GM21381 (cell line): ENCODE results near the gene TAAR6.
"Not testable (repeated sequence)": the region's sequence is repeated elsewhere in the genome, so short reads cannot be mapped to it uniquely, and the experiment has no call there.

Experiments used
- ATAC-seq: cut with Tn5 transposase; IDR thresholded peaks from one replicate; pipeline ENCODE4 v1.9.1; 2021; ENCODE audit warnings: mild to moderate bottlenecking, moderate library complexity; ENCODE audit not compliant: unreplicated experiment

The TAAR6 gene

GRCh38 chr6:132587424-132587823 is 17.3 kb downstream of the TAAR6 start:
- ATAC-seq = no peak

GRCh38 chr6:132589454-132589853 is 19.3 kb downstream of the TAAR6 start, which contains the start of gene TAAR5:
TSS of gene TAAR5 (minus strand) at chr6:132589741. CDS start at chr6:132589686, 55 bp downstream.
- ATAC-seq = no peak

GRCh38 chr6:132590362-132590761 is 20.2 kb downstream of the TAAR6 start:
- no peak for ATAC-seq

- no peak for ATAC-seq
These were observed 22.7 kb downstream of the TAAR6 start for GRCh38 chr6:132592855-132593254.

GRCh38 chr6:132596201-132596600 is 26.1 kb downstream of the TAAR6 start:
- no peak for ATAC-seq

- peak; percentile 78 for ATAC-seq
These were observed 28.4 kb downstream of the TAAR6 start for GRCh38 chr6:132598473-132598872.

- not testable (repeated sequence) for ATAC-seq
These were observed 30.8 kb downstream of the TAAR6 start for GRCh38 chr6:132600900-132601299.

GRCh38 chr6:132604635-132605152 is 34.6 kb downstream of the TAAR6 start:
- ATAC-seq = no peak

- ATAC-seq = peak; percentile 68
These were observed 37.6 kb downstream of the TAAR6 start for GRCh38 chr6:132607544-132608233.

GRCh38 chr6:132611616-132612015 is 41.5 kb downstream of the TAAR6 start:
- no peak for ATAC-seq

GRCh38 chr6:132612449-132613108 is 42.5 kb downstream of the TAAR6 start:
- ATAC-seq = peak; percentile 50

GRCh38 chr6:132614554-132614953 is 44.4 kb downstream of the TAAR6 start:
- peak; percentile 56 for ATAC-seq

- ATAC-seq = no peak
These were observed 46.6 kb downstream of the TAAR6 start for GRCh38 chr6:132616677-132617076.
